Measurements from ENCODE around the gene TAF1A.

TAF1A gene

DNA sequence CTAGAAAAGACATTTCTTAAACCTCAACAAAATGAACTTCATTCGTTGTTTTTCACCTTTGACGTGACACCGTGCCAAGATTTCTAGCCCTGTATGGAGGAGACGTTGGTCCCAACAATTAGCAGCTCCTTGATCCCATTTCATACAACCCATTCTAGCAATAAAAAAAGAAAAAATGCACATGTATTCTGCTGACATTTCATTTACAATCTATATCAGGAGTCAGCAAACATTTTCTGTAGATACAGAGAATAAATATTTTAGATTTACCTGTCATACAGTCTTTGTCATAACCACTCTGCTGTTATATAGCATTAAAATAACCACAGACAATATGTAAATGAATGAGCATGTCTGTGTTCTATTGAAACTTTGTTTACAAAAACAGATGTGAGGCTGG lies 7.0 kb upstream of the TAF1A start:
- DNase-seq (ENCODE audit: extremely low spot score): no peak
- ChIA-PET CTCF (no interaction called here), POLR2A (no interaction called here)
- no peak for TF ChIP-seq ELF4 (IDR thresholded peaks at IDR 0.05)
- no peak for TF ChIP-seq TARDBP (IDR thresholded peaks at IDR 0.05)
- no peak for TF ChIP-seq FOXM1 (IDR thresholded peaks at IDR 0.05; ENCODE audit: borderline replicate concordance)
- TF ChIP-seq L3MBTL2 (conservative IDR thresholded peaks at IDR 0.05): no peak

DNA sequence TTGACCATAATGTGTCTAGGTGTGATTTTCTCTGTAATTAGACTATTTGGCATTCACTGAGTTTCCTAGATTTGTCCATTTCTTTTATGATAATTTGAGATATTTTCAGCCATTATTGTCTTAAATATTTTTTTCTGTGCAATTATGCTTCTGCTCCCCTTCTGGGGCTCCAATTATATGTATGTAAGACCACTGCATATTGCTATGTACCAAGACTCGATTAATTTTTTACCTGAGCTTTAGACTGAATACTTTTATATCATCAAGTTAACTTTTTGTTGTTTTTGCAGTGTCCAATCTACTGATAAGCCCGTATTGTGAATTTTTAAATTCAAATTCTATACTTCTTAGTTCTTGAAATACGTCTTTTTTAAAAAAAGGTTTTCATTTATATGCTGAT lies 5.1 kb upstream of the TAF1A start:
- DNase-seq (ENCODE audit: extremely low spot score): no peak
- ChIA-PET POLR2A (no interaction called here), CTCF (no interaction called here)
- TF ChIP-seq HDGF (IDR thresholded peaks at IDR 0.05; ENCODE audit: borderline replicate concordance): no peak

DNA sequence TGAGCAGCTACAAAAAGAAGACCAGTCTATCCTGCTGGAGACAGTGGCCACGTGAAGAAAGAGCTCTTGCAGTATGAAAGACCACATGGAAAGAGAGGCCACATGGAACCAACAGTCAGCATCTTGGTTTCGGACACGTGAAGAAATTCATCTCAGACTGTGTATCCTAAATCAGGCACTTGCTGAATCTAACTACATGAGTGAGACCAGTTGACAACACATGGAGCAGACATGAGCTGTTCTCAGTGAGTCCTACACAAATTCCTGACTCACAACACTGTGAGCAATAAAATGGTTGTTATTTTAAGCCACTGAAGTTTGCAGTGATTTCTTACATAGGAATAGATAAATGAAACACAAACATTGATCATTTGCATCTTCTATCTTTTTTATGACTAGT lies 2.4 kb upstream of the TAF1A start:
- no peak for TF ChIP-seq CTBP1 (IDR thresholded peaks at IDR 0.05; ENCODE audit: borderline replicate concordance)
- TF ChIP-seq L3MBTL2 (conservative IDR thresholded peaks at IDR 0.05): no peak
- TF ChIP-seq SUZ12 (IDR thresholded peaks at IDR 0.05): no peak
- TF ChIP-seq ARNT (IDR thresholded peaks at IDR 0.05): no peak
- TF ChIP-seq PKNOX1 (IDR thresholded peaks at IDR 0.05): no peak
- TF ChIP-seq ZNF384 (IDR thresholded peaks at IDR 0.05): no peak
- no peak for TF ChIP-seq BHLHE40 (IDR thresholded peaks at IDR 0.05; ENCODE audit: borderline replicate concordance)
- no peak for TF ChIP-seq LEF1 (IDR thresholded peaks at IDR 0.05; ENCODE audit: borderline replicate concordance)
- TF ChIP-seq TARDBP (IDR thresholded peaks at IDR 0.05): no peak
- no peak for TF ChIP-seq FOXK2 (IDR thresholded peaks at IDR 0.05)
- no peak for TF ChIP-seq HDGF (IDR thresholded peaks at IDR 0.05; ENCODE audit: borderline replicate concordance)
- TF ChIP-seq FOXM1 (IDR thresholded peaks at IDR 0.05; ENCODE audit: borderline replicate concordance): no peak
- TF ChIP-seq SP1 (IDR thresholded peaks at IDR 0.05): no peak
- TF ChIP-seq ELF4 (IDR thresholded peaks at IDR 0.05): no peak
- no peak for TF ChIP-seq FOXA1 (IDR thresholded peaks at IDR 0.05)
- TF ChIP-seq NFRKB (IDR thresholded peaks at IDR 0.05): no peak
- POLR2A ChIA-PET: no interaction called here
- CTCF ChIA-PET: no interaction called here
- DNase-seq (ENCODE audit: extremely low spot score): no peak

- TF ChIP-seq HDGF (IDR thresholded peaks at IDR 0.05; ENCODE audit: borderline replicate concordance) (no peak), FOXM1 (IDR thresholded peaks at IDR 0.05; ENCODE audit: borderline replicate concordance) (no peak), ARNT (IDR thresholded peaks at IDR 0.05) (no peak), SP1 (IDR thresholded peaks at IDR 0.05) (no peak), TARDBP (IDR thresholded peaks at IDR 0.05) (no peak), BHLHE40 (IDR thresholded peaks at IDR 0.05; ENCODE audit: borderline replicate concordance) (no peak), NFRKB (IDR thresholded peaks at IDR 0.05) (no peak), PKNOX1 (IDR thresholded peaks at IDR 0.05) (no peak), SUZ12 (IDR thresholded peaks at IDR 0.05) (no peak), ELF4 (IDR thresholded peaks at IDR 0.05) (no peak), FOXK2 (IDR thresholded peaks at IDR 0.05) (no peak), LEF1 (IDR thresholded peaks at IDR 0.05; ENCODE audit: borderline replicate concordance) (no peak), FOXA1 (IDR thresholded peaks at IDR 0.05) (no peak), CTBP1 (IDR thresholded peaks at IDR 0.05; ENCODE audit: borderline replicate concordance) (no peak), ZNF384 (IDR thresholded peaks at IDR 0.05) (no peak), L3MBTL2 (conservative IDR thresholded peaks at IDR 0.05) (no peak)
- DNase-seq (ENCODE audit: extremely low spot score): no peak
- POLR2A ChIA-PET: no interaction called here
- CTCF ChIA-PET: no interaction called here
These were observed 1.6 kb downstream of the TAF1A start for GRCh38 chr1:222588135-222588534.

DNA sequence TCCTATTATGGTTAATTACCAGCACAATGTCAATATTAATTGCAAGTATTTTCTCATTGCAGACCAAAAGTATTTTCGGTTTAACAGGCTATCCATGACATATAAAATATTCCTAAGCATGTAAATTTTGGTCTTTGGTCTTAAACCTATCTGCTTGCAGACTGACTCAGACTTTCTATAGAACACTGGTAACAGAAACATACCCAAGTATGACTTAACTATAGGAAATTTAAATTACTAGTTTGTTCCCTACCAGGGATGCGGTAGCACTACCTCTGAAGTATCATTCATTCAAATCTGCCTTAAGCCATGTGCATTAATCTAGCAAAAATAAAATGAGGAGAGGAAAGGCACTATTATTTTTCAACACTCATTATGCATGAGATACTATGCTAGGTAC lies 2.9 kb downstream of the TAF1A start:
- no peak for DNase-seq (ENCODE audit: extremely low spot score)
- POLR2A ChIA-PET: no interaction called here
- CTCF ChIA-PET: interaction anchor here (0.6 kb wide), 1 partner anchor 589 kb away, joined by 7 read pairs; no protein-coding TSS in a partner anchor
- no peak for TF ChIP-seq CTBP1 (IDR thresholded peaks at IDR 0.05; ENCODE audit: borderline replicate concordance)
- no peak for TF ChIP-seq TARDBP (IDR thresholded peaks at IDR 0.05)
- no peak for TF ChIP-seq ELF4 (IDR thresholded peaks at IDR 0.05)
- TF ChIP-seq HDGF (IDR thresholded peaks at IDR 0.05; ENCODE audit: borderline replicate concordance): no peak
- TF ChIP-seq FOXM1 (IDR thresholded peaks at IDR 0.05; ENCODE audit: borderline replicate concordance): no peak
- no peak for TF ChIP-seq FOXA1 (IDR thresholded peaks at IDR 0.05)
- no peak for TF ChIP-seq FOXK2 (IDR thresholded peaks at IDR 0.05)
- no peak for TF ChIP-seq L3MBTL2 (conservative IDR thresholded peaks at IDR 0.05)
- no peak for TF ChIP-seq NFRKB (IDR thresholded peaks at IDR 0.05)
- TF ChIP-seq PKNOX1 (IDR thresholded peaks at IDR 0.05): no peak
- TF ChIP-seq SP1 (IDR thresholded peaks at IDR 0.05): no peak
- no peak for TF ChIP-seq SUZ12 (IDR thresholded peaks at IDR 0.05)
- TF ChIP-seq LEF1 (IDR thresholded peaks at IDR 0.05; ENCODE audit: borderline replicate concordance): no peak
- no peak for TF ChIP-seq BHLHE40 (IDR thresholded peaks at IDR 0.05; ENCODE audit: borderline replicate concordance)
- TF ChIP-seq ARNT (IDR thresholded peaks at IDR 0.05): no peak
- no peak for TF ChIP-seq ZNF384 (IDR thresholded peaks at IDR 0.05)

DNA sequence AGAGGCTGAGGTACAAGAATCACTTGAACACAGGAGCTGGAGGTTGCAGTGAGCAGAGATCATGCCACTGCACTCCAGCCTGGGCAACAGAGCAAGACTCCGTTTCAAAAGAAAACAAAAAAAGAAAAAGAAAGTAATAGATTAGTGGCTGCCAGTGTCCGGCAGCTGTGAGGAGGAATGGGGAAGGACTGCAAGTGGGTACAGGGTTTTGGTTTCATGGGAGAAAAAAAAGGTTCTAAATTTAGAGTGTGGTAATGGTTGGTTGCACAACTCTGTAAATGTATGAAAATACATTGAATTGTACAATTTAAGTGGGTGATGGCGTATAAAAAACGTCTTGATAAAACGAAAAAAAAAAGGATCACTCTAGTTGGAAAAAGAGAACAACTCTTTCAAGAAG lies 6.7 kb downstream of the TAF1A start:
- no peak for DNase-seq (ENCODE audit: extremely low spot score)
- POLR2A ChIA-PET: no interaction called here
- no peak for TF ChIP-seq HDGF (IDR thresholded peaks at IDR 0.05; ENCODE audit: borderline replicate concordance)
- CTCF ChIA-PET: no interaction called here

All from HEK293T (cell line).